Measurements from ENCODE around the gene ARL8B. TPM values are rescaled to one million over a fixed set of nuclear protein-coding genes. Genes with fewer than 3 reads are reported as not detected.

The ARL8B gene
- polyA plus RNA-seq, 1 of the 3 experiments (the other 2 are of a cell fraction), result 21.9 TPM

GRCh38 chr3:5218815-5219214 lies 96.7 kb downstream of the ARL8B start:
- H4K20me1 ChIP-seq (ENCODE audit: insufficient read depth), result no peaks in the 10 kb centered on the region
- H3K27ac ChIP-seq (ENCODE audit: low read depth in 2 of 2, low read length in 1 of 2), result no peak overlapping the region
- H3F3A ChIP-seq (replicated peaks; ENCODE audit: insufficient read depth), result no peaks in the 10 kb centered on the region
- no peak for DNase-seq
- H3K27me3 ChIP-seq (ENCODE audit: insufficient read depth), result no peaks in the 10 kb centered on the region
- ChIA-PET POLR2A (interaction anchor here (0.7 kb wide), 1 partner anchor 255 kb away, joined by 3 read pairs; no protein-coding TSS in a partner anchor), CTCF (no interaction called here)
- no peaks in the 10 kb centered on the region; a peak in 1 of 4 replicates for H3K4me1 ChIP-seq (ENCODE audit: control insufficient read depth in 1 of 2, insufficient read depth in 2 of 2, low read depth in 1 of 2, low read length in 1 of 2)
- TF ChIP-seq CHD2 (IDR thresholded peaks at IDR 0.05; ENCODE audit: low read length, partially characterized antibody), result no peak
- TF ChIP-seq SIN3A (IDR thresholded peaks at IDR 0.05; ENCODE audit: borderline replicate concordance, low read depth, low read length), result no peak
- TF ChIP-seq MAX (IDR thresholded peaks at IDR 0.05; ENCODE audit: low read depth), result no peak
- no peak for TF ChIP-seq PBX3 (IDR thresholded peaks at IDR 0.05)
- no peak for TF ChIP-seq TAF1 (IDR thresholded peaks at IDR 0.05; ENCODE audit: borderline replicate concordance, low read depth, low read length)
- TF ChIP-seq, protein P1, sequence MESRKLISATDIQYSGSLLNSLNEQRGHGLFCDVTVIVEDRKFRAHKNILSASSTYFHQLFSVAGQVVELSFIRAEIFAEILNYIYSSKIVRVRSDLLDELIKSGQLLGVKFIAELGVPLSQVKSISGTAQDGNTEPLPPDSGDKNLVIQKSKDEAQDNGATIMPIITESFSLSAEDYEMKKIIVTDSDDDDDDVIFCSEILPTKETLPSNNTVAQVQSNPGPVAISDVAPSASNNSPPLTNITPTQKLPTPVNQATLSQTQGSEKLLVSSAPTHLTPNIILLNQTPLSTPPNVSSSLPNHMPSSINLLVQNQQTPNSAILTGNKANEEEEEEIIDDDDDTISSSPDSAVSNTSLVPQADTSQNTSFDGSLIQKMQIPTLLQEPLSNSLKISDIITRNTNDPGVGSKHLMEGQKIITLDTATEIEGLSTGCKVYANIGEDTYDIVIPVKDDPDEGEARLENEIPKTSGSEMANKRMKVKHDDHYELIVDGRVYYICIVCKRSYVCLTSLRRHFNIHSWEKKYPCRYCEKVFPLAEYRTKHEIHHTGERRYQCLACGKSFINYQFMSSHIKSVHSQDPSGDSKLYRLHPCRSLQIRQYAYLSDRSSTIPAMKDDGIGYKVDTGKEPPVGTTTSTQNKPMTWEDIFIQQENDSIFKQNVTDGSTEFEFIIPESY (IDR thresholded peaks at IDR 0.05; ENCODE audit: borderline replicate concordance, low read depth), result no peak
- no peak for TF ChIP-seq NFIC (IDR thresholded peaks at IDR 0.05; ENCODE audit: borderline replicate concordance)
- TF ChIP-seq, protein P2, sequence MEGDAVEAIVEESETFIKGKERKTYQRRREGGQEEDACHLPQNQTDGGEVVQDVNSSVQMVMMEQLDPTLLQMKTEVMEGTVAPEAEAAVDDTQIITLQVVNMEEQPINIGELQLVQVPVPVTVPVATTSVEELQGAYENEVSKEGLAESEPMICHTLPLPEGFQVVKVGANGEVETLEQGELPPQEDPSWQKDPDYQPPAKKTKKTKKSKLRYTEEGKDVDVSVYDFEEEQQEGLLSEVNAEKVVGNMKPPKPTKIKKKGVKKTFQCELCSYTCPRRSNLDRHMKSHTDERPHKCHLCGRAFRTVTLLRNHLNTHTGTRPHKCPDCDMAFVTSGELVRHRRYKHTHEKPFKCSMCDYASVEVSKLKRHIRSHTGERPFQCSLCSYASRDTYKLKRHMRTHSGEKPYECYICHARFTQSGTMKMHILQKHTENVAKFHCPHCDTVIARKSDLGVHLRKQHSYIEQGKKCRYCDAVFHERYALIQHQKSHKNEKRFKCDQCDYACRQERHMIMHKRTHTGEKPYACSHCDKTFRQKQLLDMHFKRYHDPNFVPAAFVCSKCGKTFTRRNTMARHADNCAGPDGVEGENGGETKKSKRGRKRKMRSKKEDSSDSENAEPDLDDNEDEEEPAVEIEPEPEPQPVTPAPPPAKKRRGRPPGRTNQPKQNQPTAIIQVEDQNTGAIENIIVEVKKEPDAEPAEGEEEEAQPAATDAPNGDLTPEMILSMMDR (IDR thresholded peaks at IDR 0.05), result no peak
- TF ChIP-seq YY1 (IDR thresholded peaks at IDR 0.05; ENCODE audit: low read depth), result no peak
- TF ChIP-seq TCF12 (IDR thresholded peaks at IDR 0.05), result no peak
- no peak for TF ChIP-seq POLR2AphosphoS5 (IDR thresholded peaks at IDR 0.05; ENCODE audit: low read depth, low read length)
- TF ChIP-seq TEAD4 (IDR thresholded peaks at IDR 0.05; ENCODE audit: borderline replicate concordance, insufficient read depth), result no peak
- H3K9me3 ChIP-seq, result no peaks in the 10 kb centered on the region
- H3K36me3 ChIP-seq (replicated peaks in 1 of 2; ENCODE audit: control insufficient read depth in 1 of 2, insufficient read depth in 2 of 2, low read length in 1 of 2), result peaks cover 10 to 60% of the 10 kb centered on the region in 2 experiments
- 82% methylated on average over 5 of the region's 5 CpGs for WGBS (ENCODE audit: low lambda C conversion rate)
- H3K79me2 ChIP-seq (ENCODE audit: insufficient read depth), result no peaks in the 10 kb centered on the region
- no peak overlapping the region for H2AFZ ChIP-seq (ENCODE audit: low read depth)
- no peaks in the 10 kb centered on the region for H3K9me2 ChIP-seq
- no peak overlapping the region for H3K4me2 ChIP-seq
- no peak overlapping the region for H3K9ac ChIP-seq
- no peak overlapping the region for H3K4me3 ChIP-seq (ENCODE audit: low read depth in 2 of 2, low read length in 1 of 2)

- Histone ChIP-seq H3K4me1 (ENCODE audit: control insufficient read depth in 1 of 2, insufficient read depth in 2 of 2, low read depth in 1 of 2, low read length in 1 of 2) (no peaks in the 10 kb centered on the region; a peak in 1 of 4 replicates), H3K4me2 (no peak overlapping the region), H3K9me3 (no peaks in the 10 kb centered on the region), H2AFZ (ENCODE audit: low read depth) (no peak overlapping the region), H3K4me3 (ENCODE audit: low read depth in 2 of 2, low read length in 1 of 2) (no peak overlapping the region), H3K9ac (no peak overlapping the region), H3K9me2 (no peaks in the 10 kb centered on the region), H3K79me2 (ENCODE audit: insufficient read depth) (no peaks in the 10 kb centered on the region), H3K27me3 (ENCODE audit: insufficient read depth) (no peaks in the 10 kb centered on the region), H3K36me3 (replicated peaks in 1 of 2; ENCODE audit: control insufficient read depth in 1 of 2, insufficient read depth in 2 of 2, low read length in 1 of 2) (peaks cover 10 to 56% of the 10 kb centered on the region in 2 experiments), H3K27ac (ENCODE audit: low read depth in 2 of 2, low read length in 1 of 2) (no peak overlapping the region), H4K20me1 (ENCODE audit: insufficient read depth) (no peaks in the 10 kb centered on the region), H3F3A (replicated peaks; ENCODE audit: insufficient read depth) (no peaks in the 10 kb centered on the region)
- TF ChIP-seq SIN3A (IDR thresholded peaks at IDR 0.05; ENCODE audit: borderline replicate concordance, low read depth, low read length) (no peak), FOSL2 (IDR thresholded peaks at IDR 0.05; ENCODE audit: borderline replicate concordance, low read depth) (no peak), MAX (IDR thresholded peaks at IDR 0.05; ENCODE audit: low read depth) (no peak), FOXM1 (IDR thresholded peaks at IDR 0.05; ENCODE audit: low read depth) (no peak), PBX3 (IDR thresholded peaks at IDR 0.05) (no peak), MEF2A (IDR thresholded peaks at IDR 0.05; ENCODE audit: borderline replicate concordance, low read depth) (no peak), YY1 (IDR thresholded peaks at IDR 0.05; ENCODE audit: low read depth) (no peak), EP300 (IDR thresholded peaks at IDR 0.05; ENCODE audit: borderline replicate concordance in 1 of 2, low read depth in 1 of 2, low read length in 1 of 2) (no peak), RCOR1 (IDR thresholded peaks at IDR 0.05; ENCODE audit: low read length) (no peak)
- ChIA-PET POLR2A (no interaction called here), CTCF (no interaction called here)
- 98% methylated on average over 4 of the region's 4 CpGs for WGBS (ENCODE audit: low lambda C conversion rate)
- DNase-seq, result no peak
These were observed 97.1 kb downstream of the ARL8B start for GRCh38 chr3:5219216-5219615.
